ENCODE data around the gene SLC22A4.
A peak's percentile ranks its signal among the peaks of the same experiment; 100 is the strongest.

SLC22A4 gene

DNA sequence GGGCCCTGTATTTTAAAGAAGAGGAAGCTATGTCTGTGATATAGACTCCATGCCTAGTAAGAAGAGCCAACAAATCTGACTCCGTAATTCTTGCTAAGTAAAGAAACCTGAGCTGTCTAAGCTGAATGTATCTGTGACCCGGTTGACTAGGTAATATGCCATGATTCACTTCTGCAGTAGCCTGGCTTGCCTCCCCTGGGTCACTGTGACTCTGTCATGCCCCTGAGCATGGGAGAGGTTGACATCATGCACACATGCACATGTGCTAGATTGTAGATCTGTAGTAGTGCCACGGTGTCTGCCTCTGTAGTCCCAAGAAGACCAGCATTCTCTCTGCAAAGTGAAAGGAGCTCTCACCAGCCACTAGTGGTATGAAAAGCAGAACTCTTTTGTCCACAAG, 84.4 kb downstream of the SLC22A4 start:
- no peak for DNase-seq

DNA sequence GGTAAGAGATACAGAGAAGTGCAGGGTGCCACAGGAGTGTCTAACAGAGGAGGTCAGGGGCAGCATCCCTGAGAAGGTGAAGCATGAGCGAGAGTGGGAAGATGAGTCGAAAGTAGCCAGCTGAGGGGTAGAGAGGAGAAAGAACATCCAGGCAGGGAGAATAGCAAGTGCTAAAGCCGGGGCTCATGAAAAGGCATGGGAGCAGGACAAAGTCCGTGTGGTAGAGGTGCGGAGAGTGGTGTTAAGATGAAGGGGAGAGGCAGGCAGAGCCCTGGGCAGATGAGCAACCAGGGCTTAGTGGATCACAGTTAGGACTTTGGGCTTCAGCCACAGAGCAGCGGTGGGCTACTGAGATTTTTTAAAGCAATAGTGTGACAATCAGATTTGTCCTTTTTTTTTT, 85.9 kb downstream of the SLC22A4 start:
- DNase-seq = no peak

DNA sequence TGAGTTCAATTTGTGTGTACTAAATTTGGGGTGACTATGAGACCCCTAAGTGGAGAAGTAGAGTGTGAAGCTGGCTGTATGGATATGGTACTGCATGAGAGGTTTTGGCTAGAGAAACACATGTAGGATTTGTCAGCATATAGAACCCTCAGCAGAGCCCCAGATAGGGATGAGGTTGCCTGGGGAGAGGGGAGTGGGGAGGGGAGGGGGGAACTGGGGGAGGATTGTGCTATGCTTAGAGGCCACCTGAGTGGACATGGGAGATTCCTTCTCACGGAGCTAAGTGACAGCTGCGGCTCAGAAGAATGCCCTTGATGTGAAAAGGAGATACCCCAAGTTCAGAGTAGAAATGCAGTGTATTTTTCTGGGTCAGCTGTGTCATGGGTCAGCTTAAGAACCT, 86.5 kb downstream of the SLC22A4 start:
- no peak for DNase-seq

- DNase-seq = no peak
Measured at GRCh38 chr5:132381614-132382013, 87.4 kb downstream of the SLC22A4 start.

DNA sequence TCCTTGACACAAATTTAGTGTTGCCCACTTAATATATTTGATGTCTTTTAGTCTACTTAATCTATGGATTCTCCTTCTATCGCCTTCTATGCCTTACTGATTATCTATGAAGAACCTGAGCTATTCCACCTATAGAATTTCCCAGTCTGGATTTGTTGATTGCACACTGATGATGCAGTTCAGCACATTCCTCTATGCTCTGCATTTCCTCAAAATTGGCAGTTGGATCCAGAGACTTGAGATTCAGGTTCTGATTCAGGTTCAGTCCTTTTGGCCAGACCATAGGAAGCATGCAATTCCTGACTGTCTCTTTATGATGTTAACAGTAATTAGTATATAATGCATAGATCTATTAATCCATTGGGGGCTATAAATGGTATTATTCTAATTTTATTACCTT, 89.1 kb downstream of the SLC22A4 start:
- no peak for DNase-seq

GRCh38 chr5:132383984-132384383, 89.8 kb downstream of the SLC22A4 start:
- DNase-seq = no peak

DNA sequence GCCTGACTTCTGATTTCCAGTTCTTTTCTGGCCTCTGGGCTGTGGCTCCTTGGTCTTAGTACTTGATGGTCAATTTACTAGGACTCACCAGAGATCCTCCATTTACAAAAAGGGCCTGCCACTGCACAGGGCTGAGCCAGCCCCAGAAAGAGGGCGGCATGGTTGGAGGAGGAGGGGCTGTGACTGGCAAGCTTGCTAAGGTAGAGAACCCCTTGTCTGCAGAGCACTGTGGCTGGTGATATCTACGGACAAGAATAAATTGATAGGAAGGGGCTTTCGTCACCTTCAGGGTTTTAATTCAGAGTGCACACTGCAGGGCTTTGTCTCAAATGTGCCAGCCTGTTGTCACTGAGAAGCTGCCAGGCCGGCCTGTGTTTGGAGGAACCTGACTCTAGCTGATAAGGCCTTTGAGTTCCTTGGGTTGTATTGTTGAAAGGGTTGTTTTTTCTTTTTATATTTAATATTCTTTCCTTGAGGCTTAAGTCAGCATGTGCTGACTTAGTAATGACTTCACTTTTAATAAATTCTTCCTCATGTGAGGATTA, 90.4 kb downstream of the SLC22A4 start:
- DNase-seq = no peak

GRCh38 chr5:132385326-132386105, 91.3 kb downstream of the SLC22A4 start:
- peak; percentile 40 for DNase-seq

DNA sequence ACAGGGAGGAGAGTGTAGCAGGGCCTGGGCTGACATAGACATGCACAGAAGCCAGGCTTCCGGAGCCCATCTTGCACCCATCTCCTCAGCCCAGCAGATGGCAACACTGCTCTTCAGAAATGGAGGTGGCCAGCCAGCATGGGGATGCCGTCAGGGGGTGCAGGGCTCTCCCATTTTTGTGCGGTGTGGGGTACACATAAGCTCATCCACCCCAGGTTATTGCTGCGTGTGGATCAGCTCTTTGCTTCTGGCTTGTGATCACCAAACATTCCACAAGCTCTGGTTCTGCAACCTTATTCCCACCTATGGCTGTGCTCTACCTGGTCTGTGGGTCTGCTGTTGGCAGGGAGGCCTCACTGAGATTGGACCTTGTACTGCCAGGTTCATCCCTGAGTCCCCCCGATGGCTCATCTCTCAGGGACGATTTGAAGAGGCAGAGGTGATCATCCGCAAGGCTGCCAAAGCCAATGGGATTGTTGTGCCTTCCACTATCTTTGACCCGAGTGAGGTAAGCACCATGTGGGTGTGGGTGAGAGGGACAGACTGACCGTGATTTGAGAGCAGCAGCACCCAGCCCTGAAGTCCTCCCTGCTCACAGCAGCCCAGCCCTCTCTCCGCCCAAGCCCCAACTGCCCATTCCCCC, 92.6 kb downstream of the SLC22A4 start:
- peak; percentile 63 for DNase-seq

- no peak for DNase-seq
Measured at GRCh38 chr5:132387640-132388117, 93.5 kb downstream of the SLC22A4 start.

- no peak for DNase-seq
Measured at GRCh38 chr5:132388244-132389050, 94.3 kb downstream of the SLC22A4 start.

GRCh38 chr5:132389051-132389331, 94.8 kb downstream of the SLC22A4 start:
- no peak for DNase-seq

DNA sequence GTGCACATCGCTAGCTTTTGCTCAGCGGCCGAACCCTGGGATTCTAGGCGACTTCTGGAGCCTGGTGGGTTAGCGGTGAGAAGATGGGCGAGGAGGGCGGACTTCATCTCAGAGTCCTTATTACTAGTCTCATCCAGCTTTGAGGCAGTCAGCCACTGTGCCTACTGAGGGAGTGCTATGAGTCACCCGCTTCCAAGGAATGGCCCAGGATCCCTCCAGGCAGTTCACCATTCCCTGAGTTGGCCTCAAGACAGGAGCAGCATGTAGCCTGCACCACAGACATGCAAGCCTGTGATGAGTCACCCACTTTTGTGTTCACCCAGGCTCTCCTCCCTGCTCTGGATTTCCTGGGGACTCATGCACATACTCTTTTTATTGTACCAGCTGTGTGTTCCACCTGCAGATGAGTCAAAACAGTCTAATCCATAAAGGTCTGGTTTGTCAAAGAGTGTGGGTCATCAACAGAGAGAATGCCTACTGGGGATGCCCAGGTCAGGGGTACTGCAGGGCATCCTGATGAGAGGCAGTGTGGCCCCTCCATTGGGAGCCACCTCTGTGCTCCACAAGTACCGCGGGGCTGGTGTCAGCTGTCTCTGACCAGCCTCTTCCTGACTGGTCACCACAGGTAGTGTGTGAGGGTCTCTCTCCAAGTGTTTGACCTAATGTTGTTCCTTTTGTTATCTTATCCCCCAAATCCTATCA, 95.5 kb downstream of the SLC22A4 start:
- no peak for DNase-seq

DNA sequence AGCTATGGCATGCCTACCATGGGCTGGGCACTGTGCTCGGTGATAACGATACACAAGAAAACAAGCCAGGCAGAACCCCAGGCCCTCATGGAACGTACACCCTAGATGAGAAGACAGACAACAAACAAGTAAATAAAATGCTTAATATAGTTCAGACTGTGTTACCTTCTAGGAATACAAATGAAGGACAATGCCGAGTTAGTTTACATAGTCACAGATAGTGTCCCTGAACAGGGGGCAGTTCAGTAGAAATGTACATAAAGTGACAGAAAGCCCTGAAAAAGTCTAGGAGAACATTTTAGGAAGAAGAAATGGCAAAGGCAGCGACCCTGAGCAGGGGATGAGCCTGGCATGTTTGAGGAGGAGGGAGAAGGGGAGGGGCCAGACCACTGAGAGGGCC, 97.1 kb downstream of the SLC22A4 start:
- no peak for DNase-seq

DNA sequence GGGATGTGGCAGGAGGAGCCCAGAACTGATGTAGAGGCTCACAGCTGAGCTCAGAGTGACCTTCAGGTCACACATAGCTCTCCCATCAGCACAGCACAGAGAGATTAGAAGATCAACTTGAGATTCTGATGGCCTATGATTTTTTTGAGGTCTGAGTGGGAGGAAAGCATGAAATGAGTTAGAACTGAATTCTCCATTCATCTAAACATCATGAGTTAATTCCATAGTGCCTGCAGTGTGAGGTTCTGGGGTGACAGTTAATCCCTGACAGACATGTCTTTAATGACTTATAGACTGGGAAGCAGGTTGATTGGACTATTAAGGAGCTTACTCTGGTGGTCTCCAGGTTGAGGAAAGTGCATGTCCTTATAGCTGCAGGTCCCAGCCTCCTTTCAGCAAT, 97.7 kb downstream of the SLC22A4 start:
- DNase-seq = no peak

DNA sequence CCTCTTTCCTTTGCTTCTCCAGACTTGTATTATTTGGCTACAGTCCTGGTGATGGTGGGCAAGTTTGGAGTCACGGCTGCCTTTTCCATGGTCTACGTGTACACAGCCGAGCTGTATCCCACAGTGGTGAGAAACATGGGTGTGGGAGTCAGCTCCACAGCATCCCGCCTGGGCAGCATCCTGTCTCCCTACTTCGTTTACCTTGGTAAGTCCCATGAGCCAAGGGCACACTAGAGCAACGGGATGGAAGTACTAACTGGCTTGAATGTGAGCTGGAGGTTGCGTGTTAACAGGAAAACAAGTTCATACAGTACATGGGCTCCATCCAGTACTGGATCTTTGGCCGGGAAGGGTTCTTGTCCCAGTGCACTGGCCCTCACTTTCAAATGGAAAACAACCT, 98.2 kb downstream of the SLC22A4 start:
- no peak for DNase-seq

- no peak for DNase-seq
Measured at GRCh38 chr5:132392978-132393825, 99.0 kb downstream of the SLC22A4 start.

Measured in activated T-cell treated with anti-CD3 and anti-CD28 coated beads for 4 hours (primary cell).